ENCODE data around the gene FKBP2. TPM values are rescaled to one million over a fixed set of nuclear protein-coding genes. Genes with fewer than 3 reads are reported as not detected.

The FKBP2 gene
- polyA plus RNA-seq, 1 experiment = 29.9 TPM

GRCh38 chr11:64266339-64266738 is 25.4 kb downstream of the FKBP2 start:
- no peak for DNase-seq (ENCODE audit: low read depth, low spot score)
- ChIA-PET POLR2A (interaction anchor here (0.6 kb wide), 1 partner anchor 574 kb away, joined by 3 read pairs; no protein-coding TSS in a partner anchor), CTCF (no interaction called here)
- Histone ChIP-seq H3K9me3 (ENCODE audit: control insufficient read depth, insufficient read depth, low read length) (no peaks in the 10 kb centered on the region; the same call in 1 of the 2 replicates), H3K27me3 (ENCODE audit: control insufficient read depth, insufficient read depth, low read length) (no peaks in the 10 kb centered on the region), H3K4me3 (ENCODE audit: low read depth, low read length) (no peak overlapping the region), H3K27ac (ENCODE audit: low read depth, low read length) (no peak overlapping the region)
- TF ChIP-seq, protein P1, sequence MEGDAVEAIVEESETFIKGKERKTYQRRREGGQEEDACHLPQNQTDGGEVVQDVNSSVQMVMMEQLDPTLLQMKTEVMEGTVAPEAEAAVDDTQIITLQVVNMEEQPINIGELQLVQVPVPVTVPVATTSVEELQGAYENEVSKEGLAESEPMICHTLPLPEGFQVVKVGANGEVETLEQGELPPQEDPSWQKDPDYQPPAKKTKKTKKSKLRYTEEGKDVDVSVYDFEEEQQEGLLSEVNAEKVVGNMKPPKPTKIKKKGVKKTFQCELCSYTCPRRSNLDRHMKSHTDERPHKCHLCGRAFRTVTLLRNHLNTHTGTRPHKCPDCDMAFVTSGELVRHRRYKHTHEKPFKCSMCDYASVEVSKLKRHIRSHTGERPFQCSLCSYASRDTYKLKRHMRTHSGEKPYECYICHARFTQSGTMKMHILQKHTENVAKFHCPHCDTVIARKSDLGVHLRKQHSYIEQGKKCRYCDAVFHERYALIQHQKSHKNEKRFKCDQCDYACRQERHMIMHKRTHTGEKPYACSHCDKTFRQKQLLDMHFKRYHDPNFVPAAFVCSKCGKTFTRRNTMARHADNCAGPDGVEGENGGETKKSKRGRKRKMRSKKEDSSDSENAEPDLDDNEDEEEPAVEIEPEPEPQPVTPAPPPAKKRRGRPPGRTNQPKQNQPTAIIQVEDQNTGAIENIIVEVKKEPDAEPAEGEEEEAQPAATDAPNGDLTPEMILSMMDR (IDR thresholded peaks at IDR 0.05; ENCODE audit: low read depth, low read length) = no peak

DNA sequence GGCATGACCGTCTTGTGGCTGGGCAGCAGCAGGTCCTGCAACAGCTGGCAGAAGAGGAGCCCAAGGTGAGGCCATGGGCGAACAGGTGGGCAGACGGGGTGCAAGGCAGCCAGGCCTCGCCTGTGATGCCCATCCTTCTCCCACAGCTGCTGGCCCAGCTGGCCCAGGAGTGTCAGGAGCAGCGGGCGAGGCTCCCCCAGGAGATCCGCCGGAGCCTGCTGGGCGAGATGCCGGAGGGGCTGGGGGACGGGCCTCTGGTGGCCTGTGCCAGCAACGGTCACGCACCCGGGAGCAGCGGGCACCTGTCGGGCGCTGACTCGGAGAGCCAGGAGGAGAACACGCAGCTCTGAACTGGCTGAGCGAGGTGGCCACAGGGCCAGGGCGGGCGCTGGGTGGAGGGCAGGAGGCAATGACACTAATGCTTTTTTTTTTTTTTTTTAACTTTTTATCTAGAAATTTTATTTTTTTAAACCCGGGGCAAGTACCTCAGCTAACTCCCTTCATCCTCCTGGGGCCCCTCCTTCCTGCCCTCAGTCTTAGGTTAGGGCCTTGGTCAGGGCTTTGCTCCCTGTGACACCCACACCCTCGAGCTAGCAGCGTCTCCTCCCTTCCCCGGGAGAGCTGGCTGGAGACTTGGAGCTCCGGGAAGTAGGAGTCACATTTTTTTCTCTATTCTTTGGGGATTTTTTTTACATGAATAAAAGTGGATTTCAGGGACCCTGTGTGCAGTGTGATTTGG is 26.5 kb downstream of the FKBP2 start:
- CTCF ChIA-PET = interaction anchor here (0.6 to 4.0 kb wide), 5 partner anchors 16 to 1437 kb away, joined by 3 to 23 read pairs (median 9); partner anchors contain the start of gene PLCB3
- no peak for DNase-seq (ENCODE audit: low read depth, low spot score)

GRCh38 chr11:64268025-64268892 is 27.4 kb downstream of the FKBP2 start:
- no peaks in the 10 kb centered on the region; the same call in 1 of the 2 replicates for H3K9me3 ChIP-seq (ENCODE audit: control insufficient read depth, insufficient read depth, low read length)
- H3K27me3 ChIP-seq (ENCODE audit: control insufficient read depth, insufficient read depth, low read length) = no peaks in the 10 kb centered on the region
- H3K27ac ChIP-seq (ENCODE audit: low read depth, low read length) = peak overlapping the region; percentile 95
- ChIA-PET CTCF (interaction anchor here (0.5 to 4.0 kb wide), 7 partner anchors 17 to 87 kb away, joined by 3 to 23 read pairs (median 4); partner anchors contain the start of genes FKBP2 and PLCB3), POLR2A (interaction anchor here (0.7 to 4.1 kb wide), 6 partner anchors 10 to 83 kb away, joined by 3 to 28 read pairs (median 4); partner anchors contain the start of genes BAD, GPR137, PPP1R14B and STIP1)
- no peak for DNase-seq (ENCODE audit: low read depth, low spot score)
- TF ChIP-seq, protein P1 (IDR thresholded peaks at IDR 0.05; ENCODE audit: low read depth, low read length) = no peak
- H3K4me3 ChIP-seq (ENCODE audit: low read depth, low read length) = peak overlapping the region; percentile 66

More for the DNA sequence above, 26.5 kb downstream of the FKBP2 start:
- no peaks in the 10 kb centered on the region; the same call in 1 of the 2 replicates for H3K9me3 ChIP-seq (ENCODE audit: control insufficient read depth, insufficient read depth, low read length)
- TF ChIP-seq, protein P1 (IDR thresholded peaks at IDR 0.05; ENCODE audit: low read depth, low read length) = no peak
- no peak overlapping the region for H3K4me3 ChIP-seq (ENCODE audit: low read depth, low read length)
- POLR2A ChIA-PET = interaction anchor here (1.5 kb wide), 1 partner anchor 20 kb away, joined by 4 read pairs; the partner anchor contains the start of gene PPP1R14B
- H3K27ac ChIP-seq (ENCODE audit: low read depth, low read length) = no peak overlapping the region
- no peaks in the 10 kb centered on the region for H3K27me3 ChIP-seq (ENCODE audit: control insufficient read depth, insufficient read depth, low read length)

GRCh38 chr11:64268893-64269539 is 28.1 kb downstream of the FKBP2 start:
- no peak for DNase-seq (ENCODE audit: low read depth, low spot score)
- Histone ChIP-seq H3K27me3 (ENCODE audit: control insufficient read depth, insufficient read depth, low read length) (no peaks in the 10 kb centered on the region), H3K27ac (ENCODE audit: low read depth, low read length) (peak overlapping the region; percentile 95), H3K9me3 (ENCODE audit: control insufficient read depth, insufficient read depth, low read length) (no peaks in the 10 kb centered on the region; the same call in 1 of the 2 replicates), H3K4me3 (ENCODE audit: low read depth, low read length) (peak overlapping the region; percentile 66)
- TF ChIP-seq, protein P1 (IDR thresholded peaks at IDR 0.05; ENCODE audit: low read depth, low read length) = no peak
- ChIA-PET POLR2A (interaction anchor here (0.7 to 4.1 kb wide), 7 partner anchors 11 to 83 kb away, joined by 3 to 28 read pairs (median 4); partner anchors contain the start of genes BAD, GPR137, PPP1R14B and STIP1), CTCF (interaction anchor here (0.5 to 4.0 kb wide), 4 partner anchors 18 to 86 kb away, joined by 3 to 23 read pairs (median 6); partner anchors contain the start of genes FKBP2 and PLCB3)

Measured in AG04450 (cell line).